GM12874 (cell line): ENCODE data around the gene GABRD.

Experiments
- CTCF ChIP-seq: IDR thresholded peaks from 2 replicates; pipeline ENCODE4 v1.5.1; 2011; ENCODE audit warnings: low read depth, mild to moderate bottlenecking, control low read depth, low read length, moderate library complexity; ENCODE audit not compliant: insufficient read depth

Gene GABRD

DNA sequence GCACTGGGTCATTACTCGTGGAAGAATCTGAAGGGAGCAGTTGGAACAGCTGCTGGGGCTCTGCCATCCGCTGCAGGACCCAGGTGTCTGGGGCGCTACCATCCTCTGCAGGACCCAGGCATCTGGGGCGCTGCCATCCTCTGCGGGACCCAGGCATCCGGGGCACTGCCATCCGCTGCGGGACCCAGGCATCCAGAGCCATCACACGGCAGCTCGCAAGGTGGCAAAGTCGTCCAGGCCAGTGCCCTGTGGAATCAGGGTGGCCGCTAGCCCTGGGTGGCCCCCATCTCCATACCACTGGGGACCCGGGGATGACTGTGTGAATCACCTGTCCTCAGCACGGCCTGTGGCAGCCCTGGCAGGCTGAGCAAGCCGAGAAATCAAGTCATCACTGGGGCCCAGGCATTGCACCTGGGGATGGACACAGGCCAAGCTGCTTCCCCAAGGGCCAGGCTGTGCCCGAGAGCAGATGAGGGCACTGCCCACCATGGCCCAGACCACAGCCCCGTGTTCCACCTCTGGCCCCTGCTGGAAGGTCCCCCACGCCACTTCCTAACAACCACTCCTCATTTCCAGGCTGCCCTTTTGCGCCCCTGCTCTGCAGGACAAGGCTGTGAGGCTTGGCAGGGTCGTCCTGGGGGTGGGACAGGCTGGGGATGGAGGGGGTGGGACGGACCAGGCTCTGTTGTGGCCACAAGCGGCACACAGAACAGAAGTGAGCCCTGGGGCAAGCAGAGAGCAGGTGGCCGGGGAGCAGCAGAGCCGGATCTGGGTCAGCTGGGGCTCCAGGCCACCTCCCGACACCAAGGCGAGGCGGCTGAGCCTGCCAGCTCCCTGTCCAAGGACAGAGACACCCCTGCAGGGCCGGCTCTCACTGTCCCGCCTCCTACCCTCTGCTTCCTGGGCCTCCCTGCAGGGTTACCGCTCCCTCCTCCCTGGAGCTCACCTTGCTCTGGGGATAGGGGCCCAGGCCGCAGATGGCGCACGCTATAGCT, 12.7 kb downstream of the GABRD start:
- TF ChIP-seq CTCF = no peak

GRCh38 chr1:2032737-2033136, 13.6 kb downstream of the GABRD start:
- no peak for TF ChIP-seq CTCF

DNA sequence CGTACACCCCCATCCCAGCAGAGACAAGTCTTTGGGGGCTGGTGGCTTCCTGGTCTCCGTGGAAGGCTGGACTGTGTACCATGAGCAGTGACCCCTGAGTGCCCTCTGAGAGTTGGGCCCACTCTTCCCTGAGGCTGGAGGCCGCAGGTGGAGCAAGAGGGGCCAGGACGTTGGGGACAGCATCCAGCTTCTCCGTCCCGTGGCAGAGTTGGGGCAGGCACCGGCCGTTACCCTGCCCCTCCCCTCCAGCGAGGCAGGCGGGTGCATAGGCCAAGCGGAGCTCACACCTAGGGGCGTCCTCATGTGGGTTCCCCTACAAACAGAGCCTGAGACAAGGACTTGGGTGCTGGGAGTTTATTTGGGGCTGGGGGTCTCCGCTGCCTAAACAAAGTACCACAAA, 14.0 kb downstream of the GABRD start:
- no peak for TF ChIP-seq CTCF

- no peak for TF ChIP-seq CTCF
Observed at GRCh38 chr1:2036287-2036686, 17.1 kb downstream of the GABRD start.

GRCh38 chr1:2037314-2037979, 18.3 kb downstream of the GABRD start:
- TF ChIP-seq CTCF = no peak

DNA sequence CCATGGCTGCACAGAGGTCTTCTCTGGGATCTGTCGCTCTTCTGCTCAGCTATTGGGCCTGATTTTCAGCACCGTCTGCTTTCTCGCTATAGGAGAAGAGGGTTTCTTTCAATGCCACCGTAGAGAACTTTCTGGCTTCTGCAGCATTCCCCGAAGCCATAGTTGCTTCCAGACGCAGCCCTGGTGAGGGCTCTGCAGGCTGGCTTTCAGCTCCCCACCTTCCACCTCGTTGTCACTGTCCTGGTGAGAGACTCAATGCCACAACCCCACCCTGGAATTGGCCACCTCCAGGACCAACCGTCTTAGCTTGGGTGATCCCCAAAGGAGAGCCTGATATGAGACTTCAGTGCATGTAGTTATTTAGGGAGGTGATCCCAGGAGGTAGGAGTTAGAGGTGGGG, 19.1 kb downstream of the GABRD start:
- no peak for TF ChIP-seq CTCF

- TF ChIP-seq CTCF = no peak
Observed at GRCh38 chr1:2039251-2039650, 20.1 kb downstream of the GABRD start.
